Activated CD4-positive, CD25-positive, alpha-beta regulatory T cell treated with anti-CD3 and anti-CD28 coated beads, Interleukin-2, amount 50 U/mL, for 16 hours (primary cell): Measurements from ENCODE around the gene PML.
"Not testable (repeated sequence)": the region's sequence is repeated elsewhere in the genome, so short reads cannot be mapped to it uniquely, and the experiment has no call there.

Experiments
- DNase-seq: peaks from one replicate; pipeline ENCODE4 v3.0.0-alpha.2; 2020; ENCODE audit warnings: low read depth, low spot score

The PML gene

GRCh38 chr15:74038707-74039655 is 44.5 kb downstream of the PML start:
- no peak for DNase-seq

- DNase-seq, result no peak
Observed at GRCh38 chr15:74039656-74040010, 45.1 kb downstream of the PML start.

GRCh38 chr15:74040109-74040850 is 45.8 kb downstream of the PML start:
- no peak for DNase-seq

- no peak for DNase-seq
Observed at GRCh38 chr15:74041311-74041756, 46.8 kb downstream of the PML start.

- DNase-seq, result no peak
Observed at GRCh38 chr15:74041777-74042435, 47.4 kb downstream of the PML start.

GRCh38 chr15:74042603-74043424 is 48.3 kb downstream of the PML start:
- DNase-seq, result no peak

- DNase-seq, result no peak
Observed at GRCh38 chr15:74043425-74044266, 49.1 kb downstream of the PML start.

- no peak for DNase-seq
Observed at GRCh38 chr15:74044267-74045110, 50.0 kb downstream of the PML start.

GRCh38 chr15:74045184-74045583 is 50.7 kb downstream of the PML start:
- DNase-seq, result no peak

- DNase-seq, result no peak
Observed at GRCh38 chr15:74045636-74046274, 51.2 kb downstream of the PML start.

- DNase-seq, result no peak
Observed at GRCh38 chr15:74046275-74046674, 51.8 kb downstream of the PML start.

GRCh38 chr15:74050127-74050526 is 55.6 kb downstream of the PML start:
- no peak for DNase-seq

- no peak for DNase-seq
Observed at GRCh38 chr15:74050556-74051234, 56.2 kb downstream of the PML start.

GRCh38 chr15:74052271-74053260 is 58.0 kb downstream of the PML start:
- DNase-seq, result not testable (repeated sequence)

- DNase-seq, result no peak
Observed at GRCh38 chr15:74053517-74053916, 59.0 kb downstream of the PML start.

- peak; percentile 28 for DNase-seq
Observed at GRCh38 chr15:74053941-74054529, 59.5 kb downstream of the PML start.

- DNase-seq, result no peak
Observed at GRCh38 chr15:74055804-74056203, 61.3 kb downstream of the PML start.
